A549 (cell line): ENCODE measurements around the gene ITGB2. TPM values are rescaled to one million over a fixed set of nuclear protein-coding genes. Genes with fewer than 3 reads are reported as not detected.
"Not testable (repeated sequence)": the region's sequence is repeated elsewhere in the genome, so short reads cannot be mapped to it uniquely, and the experiment has no call there.

Experiments
- ATAC-seq, 2 experiments: fragments of 200-7000 bp in 1 of 2; fragments of >200 bp in 1 of 2; cut with Nextera tagmentation in 1 of 2; cut with Tn5 transposase in 1 of 2; 3 replicates each; pipeline versions ENCODE4 v1.8.0 to v1.9.1; 2018 to 2020; ENCODE audit warnings: mild to moderate bottlenecking in 1 of 2, moderate library complexity in 1 of 2
- CTCF ChIA-PET: fragments of 300-600 bp; sonication (Branson Sonifier 250); formaldehyde crosslinking; extraction: SDS; loops from one replicate; lab custom pipeline; 2021; ENCODE audit warnings: antibody characterized with exemption, inconsistent platforms; lab: Yijun Ruan, JAX
- POLR2A ChIA-PET: fragments of 350-600 bp; formaldehyde crosslinking; extraction: SDS; loops from one replicate; lab custom pipeline; 2021; ENCODE audit warnings: antibody characterized with exemption, inconsistent platforms; lab: Yijun Ruan, JAX
- DNase-seq, 2 experiments: peaks; one replicate each; pipeline versions ENCODE4 v3.0.0 to v3.0.0-alpha.2; 2011 to 2016; ENCODE audit warnings: low read depth in 1 of 2, low spot score in 1 of 2
- FAIRE-seq: peaks from 2 replicates; lab custom pipeline; 2011; peaks lifted over from hg19 to GRCh38; lab: Jason Lieb, UNC
- H3K27ac ChIP-seq, 2 experiments: fragments of >200 bp; sonication (Bioruptor Twin); formaldehyde crosslinking; 3 replicates each; pipeline ENCODE4 v1.5.1; 2016 to 2017
- H3K4me1 ChIP-seq: fragments of >200 bp; sonication (Bioruptor Twin); formaldehyde crosslinking; 3 replicates; pipeline ENCODE4 v1.6.1; 2016
- H3K4me2 ChIP-seq: fragments of >200 bp; sonication (Bioruptor Twin); formaldehyde crosslinking; 3 replicates; pipeline ENCODE4 v1.6.1; 2016
- H3K4me3 ChIP-seq: fragments of >200 bp; sonication (Bioruptor Twin); formaldehyde crosslinking; 3 replicates; pipeline ENCODE4 v1.5.1; 2016
- H3K9me3 ChIP-seq: fragments of >200 bp; sonication (Bioruptor Twin); formaldehyde crosslinking; 3 replicates; pipeline ENCODE4 v1.6.1; 2016
- CEBPB ChIP-seq, 2 experiments: fragments of >200 bp in 1 of 2; sonication (Bioruptor Twin) in 1 of 2; formaldehyde crosslinking in 1 of 2; IDR thresholded peaks; 2 replicates each; pipeline ENCODE4 v1.6.1; 2012 to 2016
- CTCF ChIP-seq: fragments of >200 bp; sonication (Bioruptor Twin); formaldehyde crosslinking; IDR thresholded peaks from 3 replicates; pipeline ENCODE4 v1.5.1; 2016
- EP300 ChIP-seq, 2 experiments: fragments of >200 bp; sonication (Bioruptor Twin); formaldehyde crosslinking; IDR thresholded peaks; 2 replicates in 1 of 2; 3 replicates in 1 of 2; pipeline ENCODE4 v1.6.1; 2016 to 2017
- FOSB ChIP-seq: fragments of 250-450 bp; sonication (Bioruptor Pico); IDR thresholded peaks from 2 replicates; pipeline ENCODE4 v1.5.0; 2020; ENCODE audit warnings: mild to moderate bottlenecking, moderate library complexity
- FOXS1 ChIP-seq: fragments of 250-450 bp; sonication (Bioruptor Pico); IDR thresholded peaks from 2 replicates; pipeline ENCODE4 v1.5.0; 2020; ENCODE audit warnings: mild to moderate bottlenecking, moderate library complexity
- HDAC2 ChIP-seq: fragments of 200-600 bp; sonication (generic); IDR thresholded peaks from 2 replicates; pipeline ENCODE4 v1.6.1; 2016
- HOXB13 ChIP-seq: fragments of 250-450 bp; sonication (Bioruptor Pico); IDR thresholded peaks from 2 replicates; pipeline ENCODE4 v1.5.0; 2020; ENCODE audit warnings: low read depth, mild to moderate bottlenecking, moderate library complexity
- MYC ChIP-seq: IDR thresholded peaks from 2 replicates; pipeline ENCODE4 v1.6.1; 2012; ENCODE audit warnings: mild to moderate bottlenecking, inconsistent platforms, low read length, improper control_type of control experiment, borderline replicate concordance
- PBX3 ChIP-seq: IDR thresholded peaks from 2 replicates; pipeline ENCODE4 v1.6.1; 2012
- POLR2A ChIP-seq: IDR thresholded peaks from 2 replicates; pipeline ENCODE4 v1.6.1; 2012; ENCODE audit warnings: mild to moderate bottlenecking, low read length
- RAD21 ChIP-seq, 2 experiments: fragments of >200 bp in 1 of 2; sonication (Bioruptor Twin) in 1 of 2; formaldehyde crosslinking in 1 of 2; IDR thresholded peaks in 1 of 2; conservative IDR thresholded peaks in 1 of 2; 2 replicates in 1 of 2; 3 replicates in 1 of 2; pipeline ENCODE4 v1.6.1; 2012 to 2018; ENCODE audit warnings: inconsistent platforms in 1 of 2
- RARB ChIP-seq: fragments of 250-450 bp; sonication (Bioruptor Pico); IDR thresholded peaks from 2 replicates; pipeline ENCODE4 v1.8.0; 2021; ENCODE audit warnings: mild to moderate bottlenecking, moderate library complexity
- RFX5 ChIP-seq: fragments of 450-650 bp; IDR thresholded peaks from 2 replicates; pipeline ENCODE4 v1.7.1; 2014; ENCODE audit warnings: antibody characterized with exemption, mild to moderate bottlenecking, moderate library complexity
- SMC3 ChIP-seq: fragments of >200 bp; sonication (Bioruptor Twin); formaldehyde crosslinking; IDR thresholded peaks from 3 replicates; pipeline ENCODE4 v1.6.1; 2018; ENCODE audit warnings: inconsistent platforms
- TP53 ChIP-seq: fragments of 250-450 bp; sonication (Bioruptor Pico); IDR thresholded peaks from 2 replicates; pipeline ENCODE4 v1.5.0; 2021; ENCODE audit warnings: mild to moderate bottlenecking, moderate library complexity
- WGBS: methylation state at CpG from one replicate; pipeline ENCODE4 v1.1.6; 2017; ENCODE audit errors: missing lambda C conversion rate; 5-methylcytosine and 5-hydroxymethylcytosine counted together
- polyA plus RNA-seq, 4 experiments: library from polyadenylated mRNA; depleted of rRNA in 3 of 4; stranded (reverse); fragments of >200 nt; fragmentation: RNase III in 1 of 4; extraction: RNeasy Plus Mini Kit Qiagen cat#74134 plus additional on column Dnase treatment in 1 of 4; gene quantifications; 2 replicates in 3 of 4; 3 replicates in 1 of 4; pipeline ENCODE4 v1.2.3, GENCODE V29; 2011 to 2017

Gene ITGB2
- polyA plus RNA-seq, 2 of the 4 experiments (the other 2 are of a cell fraction) = 0.46 to 0.59 TPM

- TF ChIP-seq FOSB = no peak
Measured at GRCh38 chr21:44913425-44914175, 7.1 kb downstream of the ITGB2 start (continued).

- peaks cover 49% of the 10 kb centered on the region for H3K4me1 ChIP-seq
- H3K4me3 ChIP-seq, DNase-seq, FAIRE-seq, H3K9me3 ChIP-seq, POLR2A ChIA-PET, ATAC-seq: not testable (repeated sequence)
- CTCF ChIA-PET = interaction anchor here (0.6 to 3.4 kb wide), 7 partner anchors 14 to 119 kb away, joined by 3 to 14 read pairs (median 5); partner anchors contain the start of gene UBE2G2
- WGBS = 72% methylated on average over 4 of the region's 25 CpGs
- peak overlapping the region; percentile 55; the same call in 2 of the 3 replicates for H3K4me2 ChIP-seq
- peak overlapping the region; percentile 73 to 87; a peak in 5 of 6 replicates for H3K27ac ChIP-seq
Measured at GRCh38 chr21:44912506-44913412, 7.9 kb downstream of the ITGB2 start.

GRCh38 chr21:44912158-44912473 is 8.6 kb downstream of the ITGB2 start:
- no peak for FAIRE-seq
- no peak for DNase-seq
- Histone ChIP-seq H3K4me3 (no peak overlapping the region), H3K4me1 (peaks cover 44% of the 10 kb centered on the region), H3K4me2 (peak overlapping the region; percentile 55), H3K27ac (peak overlapping the region; percentile 73 to 87), H3K9me3 (no peaks in the 10 kb centered on the region)
- TF ChIP-seq FOXS1 = no peak
- TF ChIP-seq MYC = no peak
- no peak for TF ChIP-seq TP53 (CRISPR knock-in tag)
- TF ChIP-seq EP300 (IDR thresholded peaks at IDR 0.05) = no peak
- no peak for TF ChIP-seq RARB (CRISPR knock-in tag)
- TF ChIP-seq POLR2A = no peak
- TF ChIP-seq CTCF = no peak
- no peak for TF ChIP-seq RFX5
- no peak for TF ChIP-seq HOXB13 (CRISPR knock-in tag)
- TF ChIP-seq PBX3 = no peak
- TF ChIP-seq HDAC2 = no peak
- ChIA-PET POLR2A (no interaction called here), CTCF (interaction anchor here (0.6 to 3.4 kb wide), 8 partner anchors 13 to 153 kb away, joined by 3 to 14 read pairs (median 3); no protein-coding TSS in a partner anchor)
- ATAC-seq = peak in 1 of 2 experiments; percentile 42; a peak in 3 of 6 replicates
- 41% methylated on average over 2 of the region's 8 CpGs for WGBS

- no peaks in the 10 kb centered on the region for H3K9me3 ChIP-seq
- DNase-seq = peak in 1 of 2 experiments; percentile 56
- no peak for FAIRE-seq
- CTCF ChIA-PET = interaction anchor here (0.8 to 3.4 kb wide), 9 partner anchors 13 to 153 kb away, joined by 3 to 14 read pairs (median 3); no protein-coding TSS in a partner anchor
- TF ChIP-seq RAD21 (conservative IDR thresholded peaks at IDR 0.05 in 1 of 2, IDR thresholded peaks at IDR 0.05 in 1 of 2) = peak; percentile 35 to 47; a peak in 4 of 5 replicates
- TF ChIP-seq SMC3 = 0 out of 3 replicates have a peak, but pooled peaks have one; percentile 18
- peak; percentile 41 for TF ChIP-seq CTCF
- TF ChIP-seq MYC = no peak
- TF ChIP-seq CEBPB (IDR thresholded peaks at IDR 0.05) = no peak
- H3K4me3 ChIP-seq = no peak overlapping the region
- peaks cover 39% of the 10 kb centered on the region for H3K4me1 ChIP-seq
- WGBS = 46% methylated on average over 7 of the region's 19 CpGs
- peak overlapping the region; percentile 73 to 87 for H3K27ac ChIP-seq
- ATAC-seq = peak; percentile 71 to 91
- peak overlapping the region; percentile 55 for H3K4me2 ChIP-seq
- POLR2A ChIA-PET = interaction anchor here (0.9 to 1.0 kb wide), 2 partner anchors 16 to 38 kb away, joined by 4 to 9 read pairs; partner anchors contain the start of gene PTTG1IP
Measured at GRCh38 chr21:44911384-44912157, 9.1 kb downstream of the ITGB2 start.
